CD4-positive, CD25-positive, alpha-beta regulatory T cell (primary cell): ENCODE measurements around the gene C19orf67. TPM values are rescaled to one million over a fixed set of nuclear protein-coding genes. Genes with fewer than 3 reads are reported as not detected.
"Not testable (repeated sequence)": the region's sequence is repeated elsewhere in the genome, so short reads cannot be mapped to it uniquely, and the experiment has no call there.

Experiments used
- ATAC-seq, 2 donors: fragments of 150-1000 bp; cut with Tn5 transposase; one replicate each; pipeline ENCODE4 v1.10.0; 2021; ENCODE audit warnings: low read depth in 2 of 2, moderate number of reproducible peaks in 2 of 2, moderate library complexity in 1 of 2
- DNase-seq, 3 donors: peaks; one replicate each; pipeline versions ENCODE4 v3.0.0 to v3.0.0-alpha.2; 2012 to 2022; ENCODE audit warnings: mixed read lengths in 1 of 3
- H3K27ac ChIP-seq: one replicate; pipeline ENCODE4 v1.7.0; 2013; ENCODE audit warnings: mild to moderate bottlenecking, low read length; ENCODE audit not compliant: insufficient read depth, poor library complexity, severe bottlenecking
- H3K27me3 ChIP-seq: one replicate; pipeline ENCODE4 v1.7.0; 2013; ENCODE audit warnings: low read length; ENCODE audit not compliant: control insufficient read depth, insufficient read depth
- H3K36me3 ChIP-seq: one replicate; pipeline ENCODE4 v1.7.0; 2013; ENCODE audit warnings: mild to moderate bottlenecking, low read length, moderate library complexity; ENCODE audit not compliant: control insufficient read depth, insufficient read depth
- H3K4me1 ChIP-seq: 2 replicates; pipeline ENCODE4 v1.7.0; 2013; ENCODE audit warnings: mild to moderate bottlenecking, low read length; ENCODE audit not compliant: insufficient read depth, control insufficient read depth, poor library complexity, severe bottlenecking
- H3K4me3 ChIP-seq: one replicate; pipeline ENCODE4 v1.7.0; 2013; ENCODE audit warnings: low read depth, mild to moderate bottlenecking, low read length, moderate library complexity
- H3K9me3 ChIP-seq, 2 experiments: 1 replicate in 1 of 2; 2 replicates in 1 of 2; pipeline ENCODE4 v1.7.0; 2013; ENCODE audit warnings: low read length in 2 of 2, mild to moderate bottlenecking in 1 of 2, moderate library complexity in 1 of 2; ENCODE audit not compliant: control insufficient read depth in 2 of 2
- H3K27ac Mint-ChIP-seq, 3 donors: one replicate each; pipeline ENCODE4 v1.8.0; 2020 to 2022; ENCODE audit warnings: mild to moderate bottlenecking in 3 of 3, mixed read lengths in 3 of 3, moderate library complexity in 2 of 3
- H3K27me3 Mint-ChIP-seq: one replicate; pipeline ENCODE4 v1.8.0; 2022; ENCODE audit warnings: mild to moderate bottlenecking, mixed read lengths
- H3K36me3 Mint-ChIP-seq: one replicate; pipeline ENCODE4 v1.8.0; 2020; ENCODE audit warnings: mixed read lengths
- H3K4me1 Mint-ChIP-seq, 4 donors: one replicate each; pipeline ENCODE4 v1.8.0; 2020 to 2022; ENCODE audit warnings: mixed read lengths in 4 of 4, mild to moderate bottlenecking in 1 of 4
- H3K4me3 Mint-ChIP-seq, 4 donors: one replicate each; pipeline ENCODE4 v1.8.0; 2020 to 2022; ENCODE audit warnings: mild to moderate bottlenecking in 4 of 4, mixed read lengths in 4 of 4, moderate library complexity in 3 of 4
- H3K9me3 Mint-ChIP-seq, 7 donors: one replicate each; pipeline ENCODE4 v1.8.0; 2020 to 2022; ENCODE audit warnings: mixed read lengths in 7 of 7, mild to moderate bottlenecking in 3 of 7, moderate library complexity in 2 of 7
- polyA plus RNA-seq, 4 donors: library from polyadenylated mRNA; unstranded; fragments of 300-500 nt; fragmentation: Illumina TruSeq; gene quantifications; one replicate each; pipeline ENCODE4 v1.2.3, GENCODE V29; 2021
- total RNA-seq: library from RNA; stranded (reverse); gene quantifications from one replicate; pipeline ENCODE4 v1.2.3, GENCODE V29; 2022

The C19orf67 gene
- total and polyA plus RNA-seq, 5 donors from 2014 or later = not detected

GRCh38 chr19:14042659-14043608, 42.6 kb downstream of the C19orf67 start:
- DNase-seq (peak; percentile 11 to 60 (median 36)), ATAC-seq (peak; percentile 37 to 39)
- peaks cover 58% of the 10 kb centered on the region for H3K36me3 ChIP-seq
- Mint-ChIP-seq H3K27ac (peak overlapping the region in 2 of 3 donors; percentile 87 to 89), H3K36me3 (peaks cover 18% of the 10 kb centered on the region), H3K4me3 (peak overlapping the region in 1 of 4 donors; percentile 35), H3K4me1 (peaks cover 4 to 16% (median 7%) of the 10 kb centered on the region in 4 donors)
- H3K4me1 ChIP-seq, H3K27me3 ChIP-seq, H3K27me3 Mint-ChIP-seq, H3K9me3 ChIP-seq, H3K4me3 ChIP-seq, H3K9me3 Mint-ChIP-seq: not testable (repeated sequence)
- peak overlapping the region; percentile 37 for H3K27ac ChIP-seq

GRCh38 chr19:14039181-14039580, 46.4 kb downstream of the C19orf67 start:
- no peak overlapping the region for H3K27ac Mint-ChIP-seq

GRCh38 chr19:14035706-14036105, 49.9 kb downstream of the C19orf67 start:
- peaks cover 4 to 55% (median 20%) of the 10 kb centered on the region in 4 donors for H3K4me1 Mint-ChIP-seq
- Histone ChIP-seq H3K36me3 (peaks cover 39% of the 10 kb centered on the region), H3K27ac (no peak overlapping the region), H3K9me3 (no peaks in the 10 kb centered on the region), H3K4me3 (no peak overlapping the region), H3K4me1 (peaks cover 40% of the 10 kb centered on the region), H3K27me3 (no peaks in the 10 kb centered on the region)
- H3K27me3 Mint-ChIP-seq = no peaks in the 10 kb centered on the region
- H3K27ac Mint-ChIP-seq = no peak overlapping the region
- peak overlapping the region in 2 of 4 donors; percentile 31 to 68 for H3K4me3 Mint-ChIP-seq
- ATAC-seq (no peak), DNase-seq (no peak)
- no peaks in the 10 kb centered on the region for H3K9me3 Mint-ChIP-seq
- peaks cover 16% of the 10 kb centered on the region for H3K36me3 Mint-ChIP-seq

More at GRCh38 chr19:14039181-14039580, 46.4 kb downstream of the C19orf67 start:
- ATAC-seq (no peak), DNase-seq (no peak)
- Histone ChIP-seq H3K36me3 (peaks cover 57% of the 10 kb centered on the region), H3K4me1 (peaks cover 20% of the 10 kb centered on the region), H3K9me3 (no peaks in the 10 kb centered on the region), H3K27me3 (no peaks in the 10 kb centered on the region), H3K27ac (no peak overlapping the region), H3K4me3 (no peak overlapping the region)
- Mint-ChIP-seq H3K4me3 (no peak overlapping the region), H3K27me3 (no peaks in the 10 kb centered on the region), H3K9me3 (no peaks in the 10 kb centered on the region), H3K4me1 (peaks cover 6 to 38% (median 14%) of the 10 kb centered on the region in 4 donors), H3K36me3 (peaks cover 25% of the 10 kb centered on the region)

GRCh38 chr19:14035159-14035558, 50.4 kb downstream of the C19orf67 start:
- peak overlapping the region in 2 of 4 donors; percentile 31 to 82 for H3K4me3 Mint-ChIP-seq
- DNase-seq, H3K27me3 Mint-ChIP-seq, H3K27ac ChIP-seq, H3K4me3 ChIP-seq, ATAC-seq, H3K9me3 Mint-ChIP-seq, H3K27me3 ChIP-seq, H3K9me3 ChIP-seq: not testable (repeated sequence)
- peak overlapping the region in 1 of 3 donors; percentile 9 for H3K27ac Mint-ChIP-seq
- H3K36me3 Mint-ChIP-seq = peaks cover 16% of the 10 kb centered on the region
- H3K36me3 ChIP-seq = peaks cover 36% of the 10 kb centered on the region
- H3K4me1 ChIP-seq = peaks cover 44% of the 10 kb centered on the region
- H3K4me1 Mint-ChIP-seq = peaks cover 4 to 61% (median 23%) of the 10 kb centered on the region in 4 donors

GRCh38 chr19:14033946-14034345, 51.6 kb downstream of the C19orf67 start:
- peak overlapping the region; percentile 18 for H3K4me3 ChIP-seq
- H3K27ac ChIP-seq = no peak overlapping the region
- Mint-ChIP-seq H3K27me3 (no peaks in the 10 kb centered on the region), H3K4me3 (peak overlapping the region; percentile 65 to 90 (median 74)), H3K9me3 (peaks cover 0 to 2% (median 0%) of the 10 kb centered on the region in 7 donors), H3K4me1 (peaks cover 4 to 57% (median 26%) of the 10 kb centered on the region in 4 donors), H3K36me3 (peaks cover 15% of the 10 kb centered on the region), H3K27ac (peak overlapping the region in 1 of 3 donors; percentile 90)
- ATAC-seq = no peak
- H3K27me3 ChIP-seq = no peaks in the 10 kb centered on the region
- DNase-seq = no peak
- no peaks in the 10 kb centered on the region for H3K9me3 ChIP-seq
- peaks cover 44% of the 10 kb centered on the region for H3K4me1 ChIP-seq
- peaks cover 25% of the 10 kb centered on the region for H3K36me3 ChIP-seq

- Mint-ChIP-seq H3K27ac (peak within 1 kb of the TSS; percentile 90 to 97 (median 90)), H3K9me3 (peaks cover 0 to 2% (median 0%) of the 10 kb centered on the region in 7 donors), H3K27me3 (no peaks in the 10 kb centered on the region), H3K4me1 (peaks cover 4 to 49% (median 24%) of the 10 kb centered on the region in 4 donors), H3K36me3 (peaks cover 7% of the 10 kb centered on the region), H3K4me3 (peak within 1 kb of the TSS; percentile 88 to 99 (median 96))
- H3K9me3 ChIP-seq = no peaks in the 10 kb centered on the region
- H3K27ac ChIP-seq = peak within 1 kb of the TSS; percentile 96
- DNase-seq (peak; percentile 67 to 93 (median 85)), ATAC-seq (peak; percentile 87 to 92)
- peaks cover 14% of the 10 kb centered on the region for H3K36me3 ChIP-seq
- H3K4me3 ChIP-seq = peak within 1 kb of the TSS; percentile 77
- H3K4me1 ChIP-seq = peaks cover 44% of the 10 kb centered on the region
- no peaks in the 10 kb centered on the region for H3K27me3 ChIP-seq
Observed at GRCh38 chr19:14031719-14032480, 53.7 kb downstream of the C19orf67 start, which contains the start of gene IL27RA. Gene IL27RA (plus strand): TSS chr19:14031762. CDS start chr19:14031873, 111 bp downstream.
